PFSK-1 (cell line): ENCODE data around the gene SLC6A19.

Experiments
- POLR2AphosphoS5 ChIP-seq: IDR thresholded peaks from 2 replicates; pipeline ENCODE4 v1.6.1; 2012; ENCODE audit warnings: low read depth, mild to moderate bottlenecking, control low read depth, low read length, moderate library complexity
- SIN3A ChIP-seq: IDR thresholded peaks from 2 replicates; pipeline ENCODE4 v1.6.1; 2012; ENCODE audit warnings: mild to moderate bottlenecking, low read length, moderate library complexity, borderline replicate concordance; ENCODE audit not compliant: insufficient read depth

DNA sequence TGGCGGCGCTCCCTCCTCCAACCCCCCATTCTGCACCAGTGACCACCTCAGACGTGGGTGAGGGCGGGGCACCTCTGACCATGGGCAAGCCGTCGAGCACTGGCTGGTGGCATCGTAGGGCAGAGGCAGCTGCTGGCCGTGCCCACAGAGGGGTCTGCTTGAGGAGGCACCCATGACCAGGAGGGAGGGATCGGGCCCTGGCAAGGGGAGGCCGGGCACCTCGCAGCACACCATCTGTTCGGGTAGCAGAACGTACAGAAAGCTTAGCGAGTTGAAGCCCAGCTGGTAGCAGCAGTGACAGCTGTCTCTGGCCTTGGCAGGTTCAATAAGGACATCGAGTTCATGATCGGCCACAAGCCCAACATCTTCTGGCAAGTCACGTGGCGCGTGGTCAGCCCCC, 19.4 kb downstream of the SLC6A19 start:
- TF ChIP-seq POLR2AphosphoS5, result no peak
- no peak for TF ChIP-seq SIN3A
